T-cell (primary cell): ENCODE measurements around the gene CABLES2. TPM values are rescaled to one million over a fixed set of nuclear protein-coding genes. Genes with fewer than 3 reads are reported as not detected.

Source experiments
- ATAC-seq, 4 experiments: fragments of 200-7000 bp in 3 of 4; fragments of 150-1000 bp in 1 of 4; cut with Tn5 transposase; replicated peaks in 1 of 4; 1 replicate in 3 of 4; 2 replicates in 1 of 4; pipeline ENCODE4 v1.10.0; 2021; ENCODE audit warnings: moderate library complexity in 3 of 4, mild to moderate bottlenecking in 2 of 4, moderate number of reproducible peaks in 1 of 4
- CTCF ChIA-PET, 2 donors: fragments of 300-600 bp; sonication (Branson Sonifier 250); formaldehyde crosslinking; loops; one replicate each; lab custom pipeline; 2022; ENCODE audit warnings: antibody characterized with exemption in 2 of 2; lab: Charles Lee
- POLR2A ChIA-PET, 2 donors: fragments of 300-600 bp; sonication (Branson Sonifier 250); formaldehyde crosslinking; loops; one replicate each; lab custom pipeline; 2022; ENCODE audit warnings: antibody characterized with exemption in 2 of 2; lab: Charles Lee
- DNase-seq, 35 experiments: peaks; one replicate each; pipeline versions ENCODE4 v3.0.0 to v3.0.0-alpha.2; 2013 to 2023
- H3K27ac ChIP-seq: one replicate; pipeline ENCODE4 v1.5.1; 2013; ENCODE audit warnings: low read length
- H3K27me3 ChIP-seq, 2 experiments: replicated peaks in 1 of 2; 1 replicate in 1 of 2; 2 replicates in 1 of 2; pipeline versions ENCODE4 v1.6.1 to v1.7.0; 2013; ENCODE audit warnings: low read length in 1 of 2, mixed read lengths in 1 of 2; ENCODE audit not compliant: control insufficient read depth in 2 of 2, insufficient read depth in 2 of 2; ENCODE audit errors: extremely low read depth in 1 of 2
- H3K36me3 ChIP-seq, 2 donors: 1 replicate in 1 of 2; 2 replicates in 1 of 2; pipeline versions ENCODE4 v1.6.1 to v1.7.0; 2013; ENCODE audit warnings: low read length in 1 of 2; ENCODE audit not compliant: control insufficient read depth in 2 of 2, insufficient read depth in 1 of 2; ENCODE audit errors: extremely low read depth in 1 of 2
- H3K4me1 ChIP-seq, 2 experiments: 1 replicate in 1 of 2; 2 replicates in 1 of 2; pipeline versions ENCODE4 v1.6.1 to v1.7.0; 2013; ENCODE audit warnings: low read length in 2 of 2, mixed read lengths in 1 of 2; ENCODE audit not compliant: insufficient read depth in 2 of 2, control insufficient read depth in 1 of 2; ENCODE audit errors: extremely low read depth in 1 of 2
- H3K4me3 ChIP-seq, 2 donors: 1 replicate in 1 of 2; 2 replicates in 1 of 2; pipeline versions ENCODE4 v1.5.1 to v1.7.0; 2013; ENCODE audit warnings: mild to moderate bottlenecking in 2 of 2, low read length in 1 of 2, moderate library complexity in 1 of 2; ENCODE audit not compliant: control insufficient read depth in 1 of 2; ENCODE audit errors: extremely low read depth in 1 of 2
- H3K9me3 ChIP-seq: 2 replicates; pipeline ENCODE4 v1.7.0; 2013
- H3K27ac Mint-ChIP-seq, 2 donors: one replicate each; pipeline ENCODE4 v1.8.0; 2020 to 2021; ENCODE audit warnings: mild to moderate bottlenecking in 2 of 2, mixed read lengths in 2 of 2
- H3K27me3 Mint-ChIP-seq, 2 donors: one replicate each; pipeline ENCODE4 v1.8.0; 2021 to 2022; ENCODE audit warnings: mixed read lengths in 2 of 2
- H3K36me3 Mint-ChIP-seq: one replicate; pipeline ENCODE4 v1.8.0; 2021; ENCODE audit warnings: mixed read lengths
- H3K4me1 Mint-ChIP-seq, 3 donors: one replicate each; pipeline ENCODE4 v1.8.0; 2020 to 2022; ENCODE audit warnings: mixed read lengths in 3 of 3, mild to moderate bottlenecking in 1 of 3
- H3K4me3 Mint-ChIP-seq, 3 donors: one replicate each; pipeline ENCODE4 v1.8.0; 2020 to 2022; ENCODE audit warnings: mild to moderate bottlenecking in 3 of 3, mixed read lengths in 3 of 3, moderate library complexity in 3 of 3
- H3K9me3 Mint-ChIP-seq, 3 donors: one replicate each; pipeline ENCODE4 v1.8.0; 2020 to 2022; ENCODE audit warnings: mixed read lengths in 3 of 3
- WGBS: methylation state at CpG from one replicate; pipeline ENCODE4 v1.1.5; 2013; ENCODE audit warnings: missing lambda C conversion rate; ENCODE audit not compliant: insufficient coverage; 5-methylcytosine and 5-hydroxymethylcytosine counted together
- total RNA-seq, 35 experiments: library from RNA in 6 of 35; stranded (reverse) in 6 of 35; fragments of 120-200 nt in 1 of 35; gene quantifications; one replicate each; pipeline versions ENCODE4 v1.2.1 to v1.2.4 and lab custom pipeline; 2013 to 2026

CABLES2 gene
- total RNA-seq, 5 donors from 2014 or later (not counting 1 experiment from before 2014, with no cell fraction given): 4.3 to 6.8 (median 5.6) TPM

- DNase-seq (no peak), ATAC-seq (no peak)
- POLR2A ChIA-PET: no interaction called here
- Histone ChIP-seq H3K27ac (no peak overlapping the region), H3K27me3 (no peaks in the 10 kb centered on the region), H3K36me3 (peaks cover 18 to 36% of the 10 kb centered on the region in 2 donors), H3K9me3 (no peaks in the 10 kb centered on the region), H3K4me1 (peaks cover 14 to 31% of the 10 kb centered on the region in 2 experiments), H3K4me3 (no peak overlapping the region)
- CTCF ChIA-PET: no interaction called here
- Mint-ChIP-seq H3K27ac (no peak overlapping the region), H3K4me3 (no peak overlapping the region), H3K27me3 (no peaks in the 10 kb centered on the region), H3K36me3 (peaks cover 27% of the 10 kb centered on the region), H3K4me1 (peaks cover 33 to 41% (median 36%) of the 10 kb centered on the region in 3 donors), H3K9me3 (no peaks in the 10 kb centered on the region)
- WGBS: 93% methylated on average over 16 of the region's 29 CpGs
Observed at GRCh38 chr20:62390317-62391164, 16.5 kb downstream of the CABLES2 start.

GRCh38 chr20:62389601-62390087, 17.4 kb downstream of the CABLES2 start:
- ChIA-PET POLR2A (no interaction called here), CTCF (no interaction called here)
- H3K27me3 ChIP-seq: no peaks in the 10 kb centered on the region
- H3K4me3 Mint-ChIP-seq: no peak overlapping the region
- WGBS: 70% methylated on average over 4 of the region's 5 CpGs
- peaks cover 18 to 36% of the 10 kb centered on the region in 2 donors for H3K36me3 ChIP-seq
- H3K27ac Mint-ChIP-seq: no peak overlapping the region
- peaks cover 16 to 37% of the 10 kb centered on the region in 2 experiments for H3K4me1 ChIP-seq
- peaks cover 24% of the 10 kb centered on the region for H3K36me3 Mint-ChIP-seq
- DNase-seq (no peak), ATAC-seq (no peak)
- no peak overlapping the region for H3K27ac ChIP-seq
- no peaks in the 10 kb centered on the region for H3K9me3 ChIP-seq
- no peaks in the 10 kb centered on the region for H3K9me3 Mint-ChIP-seq
- H3K4me3 ChIP-seq: no peak overlapping the region
- peaks cover 40 to 50% (median 43%) of the 10 kb centered on the region in 3 donors for H3K4me1 Mint-ChIP-seq
- no peaks in the 10 kb centered on the region for H3K27me3 Mint-ChIP-seq

GRCh38 chr20:62388839-62389600, 18.1 kb downstream of the CABLES2 start:
- Mint-ChIP-seq H3K36me3 (peaks cover 21% of the 10 kb centered on the region), H3K4me1 (peaks cover 40 to 56% (median 45%) of the 10 kb centered on the region in 3 donors), H3K27ac (peak overlapping the region; percentile 43 to 61), H3K27me3 (no peaks in the 10 kb centered on the region), H3K9me3 (no peaks in the 10 kb centered on the region), H3K4me3 (peak overlapping the region; percentile 87 to 88 (median 88))
- Histone ChIP-seq H3K27me3 (no peaks in the 10 kb centered on the region), H3K36me3 (peaks cover 16 to 30% of the 10 kb centered on the region in 2 donors), H3K4me3 (no peak overlapping the region), H3K4me1 (peaks cover 16 to 37% of the 10 kb centered on the region in 2 experiments), H3K27ac (no peak overlapping the region), H3K9me3 (no peaks in the 10 kb centered on the region)
- CTCF ChIA-PET: no interaction called here
- POLR2A ChIA-PET: no interaction called here
- no peak for DNase-seq
- no peak for ATAC-seq
- 86% methylated on average over 8 of the region's 11 CpGs for WGBS

- peak overlapping the region; percentile 88 to 90 for H3K4me3 ChIP-seq
- Mint-ChIP-seq H3K9me3 (no peaks in the 10 kb centered on the region), H3K4me1 (peaks cover 44 to 63% (median 49%) of the 10 kb centered on the region in 3 donors), H3K27me3 (no peaks in the 10 kb centered on the region), H3K36me3 (peaks cover 21% of the 10 kb centered on the region), H3K27ac (peak overlapping the region; percentile 55 to 69), H3K4me3 (peak overlapping the region; percentile 87 to 88 (median 88))
- peak overlapping the region; percentile 25 for H3K27ac ChIP-seq
- POLR2A ChIA-PET: no interaction called here
- 52% methylated on average over 15 of the region's 20 CpGs for WGBS
- no peak for ATAC-seq
- CTCF ChIA-PET: no interaction called here
- peaks cover 16 to 37% of the 10 kb centered on the region in 2 experiments for H3K4me1 ChIP-seq
- H3K27me3 ChIP-seq: no peaks in the 10 kb centered on the region
- DNase-seq: no peak
- peaks cover 9 to 30% of the 10 kb centered on the region in 2 donors for H3K36me3 ChIP-seq
- H3K9me3 ChIP-seq: no peaks in the 10 kb centered on the region
Observed at GRCh38 chr20:62387933-62388635, 19.0 kb downstream of the CABLES2 start.

- peak overlapping the region; percentile 88 to 90 for H3K4me3 ChIP-seq
- 1% methylated on average over 41 of the region's 47 CpGs for WGBS
- peaks cover 7 to 30% of the 10 kb centered on the region in 2 donors for H3K36me3 ChIP-seq
- ChIA-PET POLR2A (interaction anchor here in 1 of 2 donors (0.6 kb wide), 1 partner anchor 838 kb away, joined by 7 read pairs; no protein-coding TSS in a partner anchor), CTCF (interaction anchor here in 1 of 2 donors (0.6 kb wide), 2 partner anchors 9 to 240 kb away, joined by 4 to 10 read pairs; no protein-coding TSS in a partner anchor)
- Mint-ChIP-seq H3K27me3 (no peaks in the 10 kb centered on the region), H3K9me3 (no peaks in the 10 kb centered on the region), H3K27ac (peak overlapping the region; percentile 55 to 69), H3K36me3 (peaks cover 21% of the 10 kb centered on the region), H3K4me1 (peaks cover 49 to 69% (median 54%) of the 10 kb centered on the region in 3 donors), H3K4me3 (peak overlapping the region; percentile 87 to 88 (median 88))
- no peaks in the 10 kb centered on the region for H3K27me3 ChIP-seq
- peak; percentile 21 to 42 (median 38) for ATAC-seq
- peaks cover 16 to 43% of the 10 kb centered on the region in 2 experiments for H3K4me1 ChIP-seq
- peak in 12 of 35 experiments; percentile 14 to 45 (median 33) for DNase-seq
- no peaks in the 10 kb centered on the region for H3K9me3 ChIP-seq
- H3K27ac ChIP-seq: peak overlapping the region; percentile 25
Observed at GRCh38 chr20:62387219-62387913, 19.7 kb downstream of the CABLES2 start.
